K562 (cell line): ENCODE data around the gene PLIN5. TPM values are rescaled to one million over a fixed set of nuclear protein-coding genes. Genes with fewer than 3 reads are reported as not detected.

Source experiments
- ATF2 ChIP-seq: sonication (generic); formaldehyde crosslinking; IDR thresholded peaks from 2 replicates; pipeline ENCODE4 v1.8.1; 2022; ENCODE audit warnings: missing genetic modification reagents
- BCOR ChIP-seq: fragments of 450-650 bp; IDR thresholded peaks from 2 replicates; pipeline ENCODE4 v1.6.1; 2016
- BRCA1 ChIP-seq, 2 experiments: fragments of 450-650 bp in 1 of 2; sonication (generic) in 1 of 2; formaldehyde crosslinking in 1 of 2; IDR thresholded peaks; 2 replicates each; pipeline versions ENCODE4 v1.5.0 to v1.6.1; 2017 to 2020; ENCODE audit warnings: mild to moderate bottlenecking in 1 of 2, missing genetic modification reagents in 1 of 2
- CLOCK ChIP-seq: fragments of 250-450 bp; sonication (Bioruptor Pico); IDR thresholded peaks from 2 replicates; pipeline ENCODE4 v1.4.0; 2020; ENCODE audit warnings: mild to moderate bottlenecking, moderate library complexity, borderline replicate concordance
- HNRNPH1 ChIP-seq: fragments of 200-400 bp; formaldehyde crosslinking; optimal IDR thresholded peaks from 2 replicates; pipeline ENCODE3; 2017; ENCODE audit warnings: low read depth, mild to moderate bottlenecking, low read length, moderate library complexity
- IRF2 ChIP-seq: sonication (generic); formaldehyde crosslinking; IDR thresholded peaks from 2 replicates; pipeline ENCODE4 v1.8.1; 2022; ENCODE audit warnings: mild to moderate bottlenecking, missing genetic modification reagents
- MYBL2 ChIP-seq, 2 experiments: fragments of 450-650 bp in 1 of 2; sonication (generic) in 1 of 2; formaldehyde crosslinking in 1 of 2; IDR thresholded peaks; 2 replicates each; pipeline versions ENCODE4 v1.6.1 to v1.8.1; 2017 to 2022; ENCODE audit warnings: borderline replicate concordance in 1 of 2, inconsistent platforms in 1 of 2, low read depth in 1 of 2, mild to moderate bottlenecking in 1 of 2, missing genetic modification reagents in 1 of 2, moderate library complexity in 1 of 2
- NCOA1 ChIP-seq: fragments of 450-650 bp; IDR thresholded peaks from 2 replicates; pipeline ENCODE4 v1.6.1; 2016; ENCODE audit warnings: low read depth
- NFIC ChIP-seq: fragments of 450-650 bp; IDR thresholded peaks from 2 replicates; pipeline ENCODE4 v1.6.1; 2017; ENCODE audit warnings: mild to moderate bottlenecking, inconsistent platforms
- PHTF2 ChIP-seq: fragments of 250-450 bp; sonication (Bioruptor Pico); IDR thresholded peaks from 2 replicates; pipeline ENCODE4 v1.5.0; 2021; ENCODE audit warnings: mild to moderate bottlenecking
- RAD21 ChIP-seq, 2 experiments: fragments of 250-450 bp in 1 of 2; fragments of 450-650 bp in 1 of 2; sonication (Bioruptor Pico) in 1 of 2; formaldehyde crosslinking in 1 of 2; IDR thresholded peaks in 1 of 2; conservative IDR thresholded peaks in 1 of 2; 2 replicates each; pipeline versions ENCODE4 v1.4.0 to v1.8.0; 2020 to 2022; ENCODE audit warnings: mild to moderate bottlenecking in 2 of 2, moderate library complexity in 1 of 2
- RHOXF2B ChIP-seq: fragments of 250-450 bp; sonication (Bioruptor Pico); conservative IDR thresholded peaks from 2 replicates; pipeline ENCODE4 v1.5.1; 2021
- SNAPC5 ChIP-seq: fragments of 250-450 bp; sonication (Bioruptor Pico); IDR thresholded peaks from 2 replicates; pipeline ENCODE4 v1.8.0; 2021; ENCODE audit warnings: moderate library complexity, mild to moderate bottlenecking, inconsistent platforms
- SOX6 ChIP-seq: fragments of 450-650 bp; IDR thresholded peaks from 2 replicates; pipeline ENCODE4 v1.6.1; 2014; ENCODE audit warnings: mild to moderate bottlenecking
- TAL1 ChIP-seq: fragments of 450-650 bp; IDR thresholded peaks from 2 replicates; pipeline ENCODE4 v1.6.1; 2016; ENCODE audit warnings: mild to moderate bottlenecking
- TRIM28 ChIP-seq: fragments of 450-650 bp; IDR thresholded peaks from 2 replicates; pipeline ENCODE4 v1.6.1; 2017
- ZNF134 ChIP-seq: fragments of 250-450 bp; sonication (Bioruptor Pico); conservative IDR thresholded peaks from 2 replicates; pipeline ENCODE4 v1.4.0; 2020
- ZNF232 ChIP-seq: sonication (generic); formaldehyde crosslinking; IDR thresholded peaks from 2 replicates; pipeline ENCODE4 v1.8.0; 2022; ENCODE audit warnings: mild to moderate bottlenecking, missing genetic modification reagents
- ZNF431 ChIP-seq: sonication (generic); formaldehyde crosslinking; IDR thresholded peaks from 2 replicates; pipeline ENCODE4 v1.8.0; 2022; ENCODE audit warnings: mild to moderate bottlenecking, missing genetic modification reagents
- polyA plus RNA-seq, 8 experiments: library from polyadenylated mRNA; depleted of rRNA in 4 of 8; stranded (reverse) in 5 of 8; unstranded in 3 of 8; fragments of >200 nt; fragmentation: Nextera tagmentation in 2 of 8; fragmentation: Illumina TruSeq in 1 of 8; extraction: Ambion mirVana in 2 of 8; extraction: Trizol in 1 of 8; gene quantifications; 2 replicates each; pipeline versions ENCODE4 v1.2.1 to v1.2.3, GENCODE V29; 2011 to 2014; ENCODE audit warnings: inconsistent platforms in 1 of 8, missing spikeins in 1 of 8
- total RNA-seq, 7 experiments: library from RNA; depleted of rRNA in 6 of 7; stranded (reverse); fragments of >200 nt in 6 of 7; fragmentation: Illumina TruSeq in 2 of 7; extraction: Trizol in 2 of 7; gene quantifications; 2 replicates each; pipeline versions ENCODE4 v1.2.1 to v1.2.3, GENCODE V29; 2011 to 2021; ENCODE audit warnings: low replicate concordance in 1 of 7
- TF ChIP-seq, protein P1 (sequence below): IDR thresholded peaks from 3 replicates; pipeline ENCODE4 v1.6.1; 2011; ENCODE audit warnings: borderline replicate concordance, mild to moderate bottlenecking, moderate library complexity; ENCODE audit not compliant: insufficient read length; ENCODE audit errors: extremely low read depth
- TF ChIP-seq, protein P2 (sequence below): sonication (generic); formaldehyde crosslinking; IDR thresholded peaks from 2 replicates; pipeline ENCODE4 v1.5.0; 2020; ENCODE audit warnings: missing genetic modification reagents

The PLIN5 gene
- total and polyA plus RNA-seq, 9 of the 15 experiments (the other 6 are each of a cell fraction or from before 2014, with no cell fraction given), result 0.04 to 1.3 (median 0.50) TPM

DNA sequence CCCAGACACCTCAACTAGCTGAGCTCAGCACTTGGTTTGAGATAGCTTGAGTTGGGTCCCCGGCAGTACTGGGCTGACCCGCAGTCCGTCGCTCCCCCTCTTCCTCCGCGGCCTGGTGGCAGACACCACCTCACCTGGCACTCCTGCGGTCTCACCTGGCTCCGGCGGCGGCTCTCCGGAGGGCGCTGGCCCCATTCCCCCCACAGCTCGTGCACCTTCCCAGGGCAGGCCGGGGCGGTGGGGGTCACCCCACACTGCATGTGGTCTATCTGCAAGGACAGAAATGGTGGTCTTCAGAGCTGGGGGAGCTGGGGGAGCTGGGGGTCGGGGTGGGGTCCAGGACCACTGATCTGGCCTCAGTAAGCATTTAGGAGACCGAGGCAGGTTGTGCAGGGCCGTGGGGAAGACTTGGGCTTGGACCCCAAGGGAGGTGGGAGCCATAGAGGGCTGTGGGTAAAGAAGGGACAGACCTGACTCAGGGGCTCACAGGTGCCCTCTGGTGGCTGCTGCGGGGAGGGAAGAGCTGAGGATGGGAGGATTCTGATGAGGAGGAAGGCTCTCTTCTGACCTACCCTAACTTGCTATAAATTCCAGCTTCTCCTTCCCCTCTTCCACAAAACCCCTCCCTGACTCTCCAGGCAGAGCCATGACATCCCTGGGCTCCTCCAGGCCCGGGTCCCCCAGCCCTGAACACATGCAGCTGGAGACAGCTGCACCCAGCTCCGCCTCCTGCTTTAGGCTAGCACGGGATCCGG is 10.0 kb downstream of the PLIN5 start (continued):
- TF ChIP-seq CLOCK (CRISPR knock-in tag) (no peak), SNAPC5 (CRISPR knock-in tag) (no peak), BRCA1 (IDR thresholded peaks at IDR 0.05) (no peak), BRCA1 (CRISPR knock-in tag; IDR thresholded peaks at IDR 0.05) (no peak), ZNF232 (CRISPR knock-in tag) (no peak), ZNF431 (CRISPR knock-in tag) (no peak), RHOXF2B (no peak), ZNF134 (CRISPR knock-in tag) (no peak), BCOR (peak; percentile 48; the same call in 1 of the 2 replicates), NFIC (no peak), TAL1 (no peak), PHTF2 (CRISPR knock-in tag) (no peak), TRIM28 (no peak), SOX6 (no peak), ATF2 (no peak), RAD21 (CRISPR knock-in tag; conservative IDR thresholded peaks at IDR 0.05 in 1 of 2, IDR thresholded peaks at IDR 0.05 in 1 of 2) (peak; percentile 20 to 58; a peak in 3 of 4 replicates), HNRNPH1 (no peak), IRF2 (CRISPR knock-in tag) (no peak), MYBL2 (IDR thresholded peaks at IDR 0.05; ENCODE audit: low read depth) (no peak), MYBL2 (CRISPR knock-in tag; IDR thresholded peaks at IDR 0.05; ENCODE audit: borderline replicate concordance) (no peak), NCOA1 (no peak)
- TF ChIP-seq, protein P1, sequence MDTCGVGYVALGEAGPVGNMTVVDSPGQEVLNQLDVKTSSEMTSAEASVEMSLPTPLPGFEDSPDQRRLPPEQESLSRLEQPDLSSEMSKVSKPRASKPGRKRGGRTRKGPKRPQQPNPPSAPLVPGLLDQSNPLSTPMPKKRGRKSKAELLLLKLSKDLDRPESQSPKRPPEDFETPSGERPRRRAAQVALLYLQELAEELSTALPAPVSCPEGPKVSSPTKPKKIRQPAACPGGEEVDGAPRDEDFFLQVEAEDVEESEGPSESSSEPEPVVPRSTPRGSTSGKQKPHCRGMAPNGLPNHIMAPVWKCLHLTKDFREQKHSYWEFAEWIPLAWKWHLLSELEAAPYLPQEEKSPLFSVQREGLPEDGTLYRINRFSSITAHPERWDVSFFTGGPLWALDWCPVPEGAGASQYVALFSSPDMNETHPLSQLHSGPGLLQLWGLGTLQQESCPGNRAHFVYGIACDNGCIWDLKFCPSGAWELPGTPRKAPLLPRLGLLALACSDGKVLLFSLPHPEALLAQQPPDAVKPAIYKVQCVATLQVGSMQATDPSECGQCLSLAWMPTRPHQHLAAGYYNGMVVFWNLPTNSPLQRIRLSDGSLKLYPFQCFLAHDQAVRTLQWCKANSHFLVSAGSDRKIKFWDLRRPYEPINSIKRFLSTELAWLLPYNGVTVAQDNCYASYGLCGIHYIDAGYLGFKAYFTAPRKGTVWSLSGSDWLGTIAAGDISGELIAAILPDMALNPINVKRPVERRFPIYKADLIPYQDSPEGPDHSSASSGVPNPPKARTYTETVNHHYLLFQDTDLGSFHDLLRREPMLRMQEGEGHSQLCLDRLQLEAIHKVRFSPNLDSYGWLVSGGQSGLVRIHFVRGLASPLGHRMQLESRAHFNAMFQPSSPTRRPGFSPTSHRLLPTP, result no peak
- TF ChIP-seq, protein P2, sequence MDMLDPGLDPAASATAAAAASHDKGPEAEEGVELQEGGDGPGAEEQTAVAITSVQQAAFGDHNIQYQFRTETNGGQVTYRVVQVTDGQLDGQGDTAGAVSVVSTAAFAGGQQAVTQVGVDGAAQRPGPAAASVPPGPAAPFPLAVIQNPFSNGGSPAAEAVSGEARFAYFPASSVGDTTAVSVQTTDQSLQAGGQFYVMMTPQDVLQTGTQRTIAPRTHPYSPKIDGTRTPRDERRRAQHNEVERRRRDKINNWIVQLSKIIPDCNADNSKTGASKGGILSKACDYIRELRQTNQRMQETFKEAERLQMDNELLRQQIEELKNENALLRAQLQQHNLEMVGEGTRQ, result no peak
